ENCODE measurements around the gene PICALM. TPM values are rescaled to one million over a fixed set of nuclear protein-coding genes. Genes with fewer than 3 reads are reported as not detected.

Gene PICALM
- total and polyA plus RNA-seq, 2 donors (not counting 3 experiments of a cell fraction or from before 2014, with no cell fraction given) = 181 to 202 TPM

GRCh38 chr11:86066657-86067008 is 2.3 kb downstream of the PICALM start:
- ChIA-PET CTCF (interaction anchor here (1.4 to 7.3 kb wide), 4 partner anchors 24 to 152 kb away, joined by 4 to 90 read pairs (median 60); no protein-coding TSS in a partner anchor), POLR2A (interaction anchor here (1.4 kb wide), 2 partner anchors 14 to 108 kb away, joined by 3 to 12 read pairs; no protein-coding TSS in a partner anchor)
- DNase-seq (ENCODE audit: low read depth, low spot score) = peak; percentile 36
- peak overlapping the region; percentile 99 for H3K9ac ChIP-seq (replicated peaks; ENCODE audit: extremely low read depth, insufficient read depth, low read length)
- no peaks in the 10 kb centered on the region for H3K36me3 ChIP-seq (ENCODE audit: control insufficient read depth in 2 of 2, extremely low read depth in 1 of 2, insufficient read depth in 2 of 2, low read length in 2 of 2)
- peak overlapping the region; percentile 79 for H3K27ac ChIP-seq (ENCODE audit: insufficient read depth, low read depth, low read length)
- TF ChIP-seq MYC (IDR thresholded peaks at IDR 0.05; ENCODE audit: low read depth, low read length) (no peak), EZH2 (IDR thresholded peaks at IDR 0.05; ENCODE audit: borderline replicate concordance, low read depth, low read length, severe bottlenecking) (no peak), MAX (IDR thresholded peaks at IDR 0.05; ENCODE audit: insufficient read depth, insufficient read length) (no peak), JUN (IDR thresholded peaks at IDR 0.05; ENCODE audit: borderline replicate concordance, insufficient read depth, insufficient read length, low read depth) (no peak), GATA2 (IDR thresholded peaks at IDR 0.05; ENCODE audit: insufficient read depth, insufficient read length, low read depth, low read length) (no peak), FOS (IDR thresholded peaks at IDR 0.05; ENCODE audit: borderline replicate concordance, insufficient read depth, low read length) (no peak), POLR2A (IDR thresholded peaks at IDR 0.05; ENCODE audit: low read depth, low read length) (no peak), CTCF (IDR thresholded peaks at IDR 0.05; ENCODE audit: extremely low read depth in 1 of 2, insufficient read depth in 1 of 2, low read depth in 1 of 2, low read length in 2 of 2) (no peak), POLR2AphosphoS5 (IDR thresholded peaks at IDR 0.05; ENCODE audit: insufficient read depth, low read depth, low read length) (no peak)
- peak overlapping the region; percentile 91 for H3K4me2 ChIP-seq (ENCODE audit: insufficient read depth, low read length)
- dilution Hi-C loops (cut with MboI; ENCODE audit: extremely low pct_ligation_motif_present, low sequenced_read_pairs) = no loop called here
- H3K27me3 ChIP-seq (ENCODE audit: control insufficient read depth in 2 of 2, insufficient read depth in 2 of 2, low read length in 2 of 2) = no peaks in the 10 kb centered on the region
- H3K9me3 ChIP-seq (replicated peaks; ENCODE audit: control insufficient read depth, insufficient read depth, low read length) = no peaks in the 10 kb centered on the region
- FAIRE-seq = no peak
- peaks cover 72% of the 10 kb centered on the region for H3K79me2 ChIP-seq (ENCODE audit: control insufficient read depth, insufficient read depth, low read length)
- BruUV-seq (replicated peaks) = no TSS peak
- H3K4me1 ChIP-seq (ENCODE audit: control insufficient read depth, extremely low read depth, insufficient read depth, low read length) = peaks cover 50% of the 10 kb centered on the region
- H2AFZ ChIP-seq (ENCODE audit: low read depth, low read length) = no peak overlapping the region
- H4K20me1 ChIP-seq (replicated peaks; ENCODE audit: control insufficient read depth, extremely low read depth, insufficient read depth, low read length) = peaks cover 9% of the 10 kb centered on the region
- intact Hi-C loops (cut with micrococcal nuclease) = loop anchor here (5.0 to 10.0 kb wide), 4 partner anchors 41 to 511 kb away; no protein-coding TSS in a partner anchor
- H3K4me3 ChIP-seq (replicated peaks in 1 of 3; ENCODE audit: insufficient read depth in 1 of 3, low read depth in 1 of 3, low read length in 3 of 3) = peak overlapping the region; percentile 47 to 94 (median 89)
- H3K9me1 ChIP-seq (replicated peaks; ENCODE audit: control insufficient read depth, extremely low read depth, insufficient read depth, low read length) = no peaks in the 10 kb centered on the region

All from endothelial cell of umbilical vein (primary cell).